Measurements from ENCODE around the gene SHISA9.

DNA sequence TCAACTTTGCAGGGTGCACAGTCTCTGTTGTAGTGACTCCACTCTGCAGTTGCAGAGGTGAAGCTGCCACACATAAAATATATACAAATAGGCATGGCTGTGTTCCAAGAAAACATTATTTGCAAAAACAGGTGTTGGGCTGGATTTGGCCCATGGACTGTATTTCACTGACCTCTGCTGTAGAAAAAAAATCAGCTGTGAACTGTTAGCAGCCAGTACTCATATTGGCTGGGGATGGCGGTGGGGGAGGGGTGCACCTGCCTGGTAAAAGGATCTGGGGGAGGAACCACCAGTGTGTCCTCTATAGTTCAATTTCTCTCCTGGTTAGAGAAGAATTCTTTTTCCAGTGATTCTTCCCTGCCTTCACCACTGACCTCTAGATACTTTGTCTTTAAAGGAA is 50.0 kb downstream of the SHISA9 start:
- TF ChIP-seq POLR2A (IDR thresholded peaks at IDR 0.05; ENCODE audit: low read length) (no peak), CHD2 (IDR thresholded peaks at IDR 0.05; ENCODE audit: low read length, partially characterized antibody) (no peak), CBX2 (IDR thresholded peaks at IDR 0.05; ENCODE audit: borderline replicate concordance, low read depth) (no peak), JUN (IDR thresholded peaks at IDR 0.05) (no peak), SMC3 (IDR thresholded peaks at IDR 0.05) (no peak), EP300 (IDR thresholded peaks at IDR 0.05) (no peak), MYC (IDR thresholded peaks at IDR 0.05; ENCODE audit: borderline replicate concordance, low read length) (no peak), JUNB (IDR thresholded peaks at IDR 0.05) (no peak), POLR2AphosphoS2 (conservative IDR thresholded peaks at IDR 0.05; ENCODE audit: low read length) (no peak), NPAS2 (CRISPR knock-in tag; IDR thresholded peaks at IDR 0.05; ENCODE audit: borderline replicate concordance) (no peak), GATA3 (IDR thresholded peaks at IDR 0.05; ENCODE audit: borderline replicate concordance) (no peak)
- TF ChIP-seq, protein P1, sequence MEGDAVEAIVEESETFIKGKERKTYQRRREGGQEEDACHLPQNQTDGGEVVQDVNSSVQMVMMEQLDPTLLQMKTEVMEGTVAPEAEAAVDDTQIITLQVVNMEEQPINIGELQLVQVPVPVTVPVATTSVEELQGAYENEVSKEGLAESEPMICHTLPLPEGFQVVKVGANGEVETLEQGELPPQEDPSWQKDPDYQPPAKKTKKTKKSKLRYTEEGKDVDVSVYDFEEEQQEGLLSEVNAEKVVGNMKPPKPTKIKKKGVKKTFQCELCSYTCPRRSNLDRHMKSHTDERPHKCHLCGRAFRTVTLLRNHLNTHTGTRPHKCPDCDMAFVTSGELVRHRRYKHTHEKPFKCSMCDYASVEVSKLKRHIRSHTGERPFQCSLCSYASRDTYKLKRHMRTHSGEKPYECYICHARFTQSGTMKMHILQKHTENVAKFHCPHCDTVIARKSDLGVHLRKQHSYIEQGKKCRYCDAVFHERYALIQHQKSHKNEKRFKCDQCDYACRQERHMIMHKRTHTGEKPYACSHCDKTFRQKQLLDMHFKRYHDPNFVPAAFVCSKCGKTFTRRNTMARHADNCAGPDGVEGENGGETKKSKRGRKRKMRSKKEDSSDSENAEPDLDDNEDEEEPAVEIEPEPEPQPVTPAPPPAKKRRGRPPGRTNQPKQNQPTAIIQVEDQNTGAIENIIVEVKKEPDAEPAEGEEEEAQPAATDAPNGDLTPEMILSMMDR (IDR thresholded peaks at IDR 0.05) = no peak

All from A549 (cell line).